ENCODE measurements around the gene PIP5K1C.
"Not testable (repeated sequence)": the region's sequence is repeated elsewhere in the genome, so short reads cannot be mapped to it uniquely, and the experiment has no call there.

PIP5K1C gene

DNA sequence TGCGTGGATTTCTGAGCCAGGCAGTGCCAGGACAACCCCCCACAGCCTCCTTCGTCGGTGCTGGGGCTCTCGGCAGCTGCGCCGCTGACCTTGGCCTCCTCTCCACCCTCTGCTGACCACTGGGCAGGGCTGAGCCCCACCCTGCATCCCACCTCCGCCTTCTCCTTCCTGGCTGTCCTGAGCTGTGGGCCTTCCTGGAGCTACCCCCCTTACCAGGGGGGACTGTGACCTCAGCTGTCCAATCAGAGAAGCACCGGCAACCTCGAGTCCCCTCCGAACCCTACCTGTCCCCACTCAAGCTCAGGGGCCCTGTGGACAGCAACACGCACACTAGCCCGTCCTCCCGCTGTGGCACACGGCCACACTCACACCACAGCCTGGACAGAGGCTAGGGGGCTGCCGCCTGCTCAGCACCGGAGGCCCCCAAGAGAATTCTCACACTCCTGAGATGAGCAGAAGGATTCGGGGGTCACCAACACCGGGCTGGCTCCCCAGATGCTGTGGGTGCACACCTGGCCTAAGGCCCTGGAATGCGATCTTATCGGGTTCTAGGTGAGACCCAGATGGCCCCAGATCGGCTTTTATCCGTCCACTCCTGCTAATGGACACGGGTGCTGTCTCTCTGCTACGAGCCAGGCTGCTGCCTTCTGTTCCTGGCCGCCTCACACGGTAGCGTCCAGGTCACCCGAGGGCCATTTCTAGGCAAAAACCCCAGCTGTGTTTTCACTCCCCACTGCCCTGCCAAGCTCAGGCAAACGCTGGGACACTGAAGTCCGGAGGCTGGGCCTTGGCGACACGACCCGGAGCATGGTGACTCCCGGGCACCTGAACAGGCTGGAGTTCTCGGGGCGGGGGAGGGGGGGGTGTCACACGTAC lies 41.2 kb downstream of the PIP5K1C start:
- DNase-seq, result no peak

DNA sequence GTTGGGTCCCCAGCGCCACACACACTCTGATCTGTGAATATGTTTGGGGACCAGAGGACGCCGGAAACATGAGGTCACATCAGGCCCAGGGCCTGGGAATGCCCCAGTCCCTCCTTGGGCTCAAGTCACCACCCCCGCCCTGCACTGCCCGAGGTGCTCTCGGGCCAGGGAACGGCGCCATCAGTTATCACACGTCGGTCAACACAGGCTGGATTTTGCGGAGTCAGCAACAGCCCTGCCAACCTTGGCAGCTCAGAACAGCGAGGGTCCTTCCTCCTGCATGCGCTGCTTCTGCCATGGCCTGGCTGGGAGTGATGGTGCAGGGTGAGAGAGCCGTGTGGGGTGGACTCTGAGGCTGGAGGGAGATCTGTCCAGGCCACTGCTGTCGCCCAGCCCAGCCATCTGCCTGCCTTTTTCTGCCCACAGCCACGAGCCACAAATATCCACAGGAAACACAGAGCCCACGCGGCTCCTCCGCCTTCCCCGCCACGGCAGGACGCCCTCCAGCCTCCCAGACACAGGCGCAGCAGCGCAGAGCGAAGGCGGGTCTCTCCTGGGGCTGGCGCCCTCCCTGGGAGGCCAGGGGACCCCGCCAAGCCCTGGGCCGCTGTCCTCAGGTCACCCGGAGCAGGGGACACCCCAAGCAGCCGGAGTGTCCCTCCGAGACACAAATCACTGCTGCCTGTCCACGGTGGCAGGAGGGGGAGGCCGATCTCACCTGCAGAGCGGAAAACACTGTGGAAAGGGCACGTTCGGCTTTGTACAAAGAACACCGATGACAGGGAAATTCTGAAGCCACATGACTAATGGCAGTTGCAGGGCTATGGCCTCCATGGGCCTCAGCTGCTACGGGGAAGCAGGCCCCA lies 42.0 kb downstream of the PIP5K1C start:
- DNase-seq, result no peak

DNA sequence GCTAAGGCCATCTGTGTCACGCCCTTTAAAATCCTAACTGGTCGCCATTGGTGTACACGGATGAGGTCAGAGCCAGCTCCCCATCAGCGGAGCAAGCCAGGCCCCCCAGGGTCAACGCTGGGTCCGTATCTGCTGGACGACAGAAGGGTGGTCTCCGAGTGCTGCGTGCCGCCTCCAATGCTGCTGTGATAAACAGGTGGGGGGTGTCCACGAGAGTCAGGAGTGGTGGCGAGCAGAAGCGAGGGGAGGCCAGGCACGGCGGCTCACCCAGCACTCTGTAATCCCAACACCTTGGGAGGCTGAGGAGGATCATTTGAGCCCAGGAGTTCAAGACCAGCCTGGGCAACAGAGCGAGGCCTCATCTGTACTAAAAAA lies 42.9 kb downstream of the PIP5K1C start:
- DNase-seq, result no peak

DNA sequence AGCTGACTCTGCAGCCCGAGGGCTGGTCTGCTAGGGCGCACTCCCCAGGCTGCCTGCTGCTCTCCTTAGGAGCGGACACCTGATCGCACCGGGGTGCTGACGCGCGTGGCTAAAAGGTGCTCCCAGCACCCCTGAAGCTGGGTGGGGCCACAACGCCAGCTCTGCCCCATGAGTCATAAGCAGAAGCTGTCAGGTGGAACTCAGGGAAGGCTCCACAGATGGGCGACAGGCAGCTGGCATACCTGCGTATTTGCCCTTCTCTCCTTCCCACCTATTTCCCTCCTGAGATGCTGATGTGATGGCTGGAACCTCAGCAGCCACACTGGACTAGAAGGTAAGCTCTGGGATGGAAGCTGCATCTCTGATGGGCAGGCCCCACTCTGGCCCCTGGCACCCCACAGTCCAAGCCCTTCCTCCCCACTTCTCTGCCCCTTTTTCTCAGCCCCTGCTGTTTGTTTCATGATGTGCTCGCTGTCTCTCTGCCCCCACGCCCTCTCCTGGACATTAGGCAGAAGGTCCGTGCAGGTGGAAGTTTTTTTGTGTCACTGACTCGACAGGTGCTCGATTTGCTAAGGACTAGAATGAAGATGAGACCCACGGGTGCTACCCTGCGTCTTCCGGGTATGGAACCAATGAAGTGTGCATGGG lies 43.4 kb downstream of the PIP5K1C start:
- no peak for DNase-seq

DNA sequence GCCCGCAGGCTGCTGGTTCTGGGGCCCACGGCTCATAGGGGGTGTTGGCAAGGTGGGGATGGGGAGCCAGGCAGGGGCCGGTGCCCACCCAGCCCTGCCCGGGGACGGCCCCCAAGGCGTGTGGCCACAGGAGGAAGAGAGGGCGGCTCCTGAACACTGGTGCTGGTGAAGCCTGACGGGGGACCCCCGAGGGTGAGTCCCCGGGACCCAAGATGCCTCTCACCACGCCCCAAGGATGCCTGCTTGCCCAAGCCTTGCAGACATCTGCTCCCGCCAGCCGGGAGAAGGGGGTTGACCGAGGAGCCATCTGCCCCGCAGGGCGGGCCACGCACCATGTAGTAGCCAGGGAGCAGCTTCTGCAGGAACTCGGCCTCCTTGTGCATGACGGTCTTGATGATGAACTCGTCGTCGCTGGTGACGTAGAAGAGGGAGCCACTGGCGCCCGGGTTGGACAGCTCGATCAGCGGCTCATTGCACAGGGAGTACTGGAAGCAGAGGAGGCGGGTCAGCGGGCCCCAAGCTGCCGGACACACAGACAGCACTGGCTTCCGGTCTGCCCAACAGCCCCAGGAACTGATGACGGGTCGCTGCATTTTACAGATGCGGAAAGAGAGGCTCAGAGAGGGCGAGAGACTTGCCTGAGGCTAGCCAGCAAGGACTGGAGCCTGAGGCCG lies 44.1 kb downstream of the PIP5K1C start:
- DNase-seq, result no peak

DNA sequence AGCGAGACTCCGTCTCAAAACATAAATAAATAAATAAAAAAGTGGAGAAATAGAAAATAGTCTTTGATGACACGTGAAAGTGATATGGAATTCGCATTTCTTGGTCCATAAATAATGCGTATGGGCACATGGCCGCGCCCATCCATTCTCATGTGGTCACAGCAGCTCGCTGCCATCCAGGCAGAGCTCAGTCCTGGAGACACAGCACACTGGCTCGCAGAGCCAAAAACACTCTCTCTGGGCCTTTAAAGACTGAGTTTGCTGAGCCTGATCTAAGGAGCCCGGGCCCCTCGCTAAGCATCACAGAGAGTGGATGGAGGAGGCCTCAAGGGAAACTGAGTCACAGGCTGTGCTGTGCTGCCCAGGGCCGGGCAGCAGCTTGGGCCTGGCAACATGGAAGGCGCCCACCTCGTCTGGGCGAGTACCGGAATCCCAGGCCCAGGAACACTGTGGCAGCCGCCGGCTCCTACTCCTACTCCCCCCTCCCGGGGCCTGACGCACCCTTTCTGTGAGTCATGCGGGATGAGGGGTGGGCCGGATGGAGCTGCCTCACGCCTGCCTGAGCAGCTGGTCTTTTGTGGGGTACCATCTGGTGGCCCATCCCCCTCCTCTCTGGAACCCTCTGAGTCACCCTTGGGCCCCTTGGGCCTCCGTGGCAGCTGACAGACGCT lies 44.7 kb downstream of the PIP5K1C start:
- no peak for DNase-seq

DNA sequence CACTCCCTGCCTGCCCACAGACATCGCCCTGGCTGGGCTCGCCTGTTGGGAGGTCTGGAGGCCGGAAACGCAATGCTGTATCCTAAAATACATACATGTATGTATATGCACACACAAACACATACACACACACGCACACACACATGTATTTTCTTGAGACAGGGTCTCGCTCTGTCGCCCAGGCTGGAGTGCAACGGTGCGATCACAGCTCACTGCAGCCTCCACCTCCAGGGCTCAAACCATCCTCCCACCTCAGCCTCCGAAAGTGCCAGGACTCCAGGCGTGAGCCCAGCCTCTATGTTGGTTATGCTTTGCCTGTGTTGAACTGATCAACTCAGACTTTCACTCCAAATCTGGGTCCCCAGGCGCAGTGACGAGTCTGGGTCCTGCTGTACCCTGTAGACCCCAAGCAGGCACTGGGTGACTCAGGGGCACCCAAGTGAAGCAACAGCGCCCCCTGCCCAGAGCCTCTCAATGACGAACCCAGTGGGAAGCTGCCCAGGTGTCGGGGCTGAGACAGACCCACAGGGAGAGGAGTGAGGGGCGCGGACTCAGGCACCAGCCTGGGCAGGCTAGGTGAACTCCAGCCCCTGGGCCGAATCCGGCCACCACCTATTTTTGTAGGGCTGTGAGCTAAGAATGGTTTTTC lies 46.3 kb downstream of the PIP5K1C start:
- DNase-seq, result no peak

DNA sequence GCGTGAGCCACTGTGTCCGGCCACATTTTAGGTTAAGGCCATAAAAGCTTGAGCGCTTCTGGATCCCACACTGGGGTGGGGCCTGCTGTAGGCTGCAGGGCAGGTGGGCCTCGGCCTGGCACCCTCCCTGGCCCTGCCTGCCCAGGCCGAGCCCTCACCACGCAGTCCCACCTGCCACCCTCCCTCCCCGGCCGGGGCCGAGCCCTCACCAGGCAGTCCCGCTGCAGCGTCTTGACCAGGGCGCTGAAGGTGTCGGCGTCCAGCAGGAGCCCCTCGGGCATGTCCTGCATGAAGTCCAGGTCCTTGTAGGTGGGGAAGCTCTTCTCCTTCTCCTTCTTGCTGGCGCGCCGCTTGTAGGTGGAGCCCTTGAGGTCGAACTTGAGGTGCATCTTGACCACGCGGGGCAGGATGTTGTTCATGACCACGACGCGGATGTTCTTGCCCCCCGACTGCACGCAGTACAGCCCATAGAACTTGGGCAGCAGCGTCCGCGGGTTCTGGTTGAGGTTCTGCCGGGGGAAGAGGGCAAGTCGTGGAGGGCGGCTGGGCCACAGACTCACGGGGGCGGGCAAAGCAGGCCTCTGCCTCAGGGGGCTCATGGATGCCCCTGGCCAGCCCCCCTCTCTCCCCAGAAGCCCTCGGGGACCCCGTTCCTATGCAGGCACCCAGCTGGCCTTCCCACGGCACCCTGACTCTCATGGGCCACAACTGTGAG lies 47.0 kb downstream of the PIP5K1C start:
- no peak for DNase-seq

DNA sequence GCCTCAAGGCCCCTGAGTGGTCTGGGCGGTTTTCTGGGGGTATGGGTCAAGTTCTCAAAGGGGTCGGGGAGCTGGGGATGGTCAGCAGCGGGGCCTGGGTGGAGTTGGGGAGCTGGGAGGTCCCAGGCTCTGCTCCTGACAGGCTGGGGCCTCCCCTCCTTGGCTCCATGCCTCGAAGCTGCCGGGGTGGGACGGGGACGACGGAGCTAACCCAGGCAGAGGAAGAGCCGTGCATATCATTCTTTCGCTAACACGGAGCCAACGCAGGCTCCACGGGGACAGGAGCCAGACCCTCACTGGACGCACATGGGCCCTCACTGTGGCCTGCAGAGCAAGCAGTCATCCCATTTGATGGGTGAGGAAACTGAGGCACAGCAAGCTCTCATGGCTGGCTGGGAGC lies 47.8 kb downstream of the PIP5K1C start:
- DNase-seq, result no peak

DNA sequence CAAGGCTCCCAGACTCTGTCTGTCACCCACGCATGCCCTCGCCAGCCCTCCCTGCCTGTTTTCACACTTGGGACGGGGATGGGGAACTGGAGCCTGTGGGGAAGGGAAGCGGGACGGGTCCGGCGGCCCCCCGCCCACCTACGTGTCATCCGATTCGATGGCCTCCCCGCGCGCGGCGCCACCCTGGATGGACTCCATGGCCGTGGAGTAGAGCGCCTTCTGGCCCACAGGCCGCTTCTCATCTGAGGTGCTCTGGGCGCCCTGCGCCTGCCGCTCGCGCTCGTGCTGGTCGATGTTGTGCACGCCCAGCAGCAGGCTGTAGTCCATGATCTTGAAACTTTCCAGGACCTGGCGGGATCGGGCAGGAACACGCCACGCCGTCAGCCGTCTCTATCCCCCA lies 48.6 kb downstream of the PIP5K1C start:
- DNase-seq, result no peak

DNA sequence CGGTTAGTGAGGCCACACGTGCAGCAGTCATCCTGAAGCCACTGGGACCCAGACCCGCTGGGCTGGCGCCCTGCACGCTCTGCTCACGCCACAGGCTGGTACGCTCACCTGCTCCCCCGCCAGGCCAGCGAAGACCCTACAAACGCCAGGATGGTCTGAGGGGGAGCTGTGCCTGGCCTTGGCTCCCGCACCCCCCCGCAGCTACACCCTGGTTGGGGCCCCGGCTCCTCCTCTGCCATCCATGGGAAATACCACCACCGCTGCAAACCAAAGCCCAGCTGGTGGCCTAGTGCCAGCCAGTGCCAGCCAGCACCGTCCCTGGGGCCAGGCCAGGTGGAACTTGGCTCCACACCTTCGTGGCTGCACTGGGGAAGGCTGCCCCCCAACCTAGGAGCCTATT lies 50.4 kb downstream of the PIP5K1C start:
- DNase-seq, result no peak

DNA sequence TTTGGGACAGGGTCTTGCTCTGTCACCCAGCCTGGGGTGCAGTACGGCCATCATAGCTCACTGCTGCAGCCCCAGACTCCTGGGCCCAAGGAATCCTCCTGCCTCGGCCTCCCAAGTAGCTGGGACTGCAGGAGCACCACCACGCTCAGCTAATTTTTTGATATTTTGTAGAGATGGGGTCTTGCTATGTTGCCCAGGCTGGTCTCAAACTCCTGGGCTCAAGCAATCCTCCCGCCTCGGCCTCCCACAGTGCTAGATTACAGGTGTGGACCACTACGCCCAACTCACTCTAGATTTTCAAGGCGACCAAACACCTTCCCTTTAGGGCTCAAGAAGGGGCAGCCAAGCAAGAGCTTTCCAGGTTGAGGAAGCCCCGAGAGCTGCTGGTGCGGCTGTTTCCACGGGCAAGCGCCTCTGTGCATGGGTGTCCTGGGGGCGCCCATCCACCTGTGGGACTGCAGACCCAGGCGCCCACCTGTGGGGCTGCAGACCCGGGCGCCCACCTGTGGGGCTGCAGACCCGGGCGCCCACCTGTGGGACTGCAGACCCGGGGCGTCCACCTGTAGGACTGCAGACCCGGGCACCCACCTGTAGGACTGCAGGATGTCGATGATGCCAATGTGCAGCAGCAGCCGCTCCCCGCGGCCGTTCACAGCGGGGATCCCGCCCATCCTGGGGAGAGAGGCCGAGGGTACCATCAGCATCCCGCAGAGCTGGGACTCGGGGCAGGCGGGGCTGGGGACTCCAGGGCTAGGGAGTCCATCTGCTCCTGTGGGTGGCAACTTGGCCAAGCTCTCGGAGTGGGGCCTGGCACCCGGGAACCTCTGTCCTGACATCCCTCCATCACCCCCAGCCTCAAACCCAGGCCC lies 52.0 kb downstream of the PIP5K1C start:
- DNase-seq, result no peak

DNA sequence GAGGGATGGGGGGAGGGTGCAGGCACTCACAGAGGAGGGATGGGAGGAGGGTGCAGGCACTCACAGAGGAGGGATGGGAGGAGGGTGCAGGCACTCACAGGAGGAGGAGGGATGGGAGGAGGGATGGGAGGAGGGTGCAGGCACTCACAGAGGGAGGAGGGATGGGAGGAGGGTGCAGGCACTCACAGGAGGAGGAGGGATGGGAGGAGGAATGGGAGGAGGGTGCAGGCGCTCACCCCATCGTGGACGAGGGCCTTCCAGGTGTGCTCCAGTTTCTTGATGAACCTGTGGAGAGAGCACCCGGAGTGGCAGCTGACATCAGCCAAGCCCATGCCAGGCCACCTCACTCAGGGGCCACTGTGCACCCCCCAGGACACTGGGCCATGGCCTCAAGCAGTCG lies 53.2 kb downstream of the PIP5K1C start:
- not testable (repeated sequence) for DNase-seq

DNA sequence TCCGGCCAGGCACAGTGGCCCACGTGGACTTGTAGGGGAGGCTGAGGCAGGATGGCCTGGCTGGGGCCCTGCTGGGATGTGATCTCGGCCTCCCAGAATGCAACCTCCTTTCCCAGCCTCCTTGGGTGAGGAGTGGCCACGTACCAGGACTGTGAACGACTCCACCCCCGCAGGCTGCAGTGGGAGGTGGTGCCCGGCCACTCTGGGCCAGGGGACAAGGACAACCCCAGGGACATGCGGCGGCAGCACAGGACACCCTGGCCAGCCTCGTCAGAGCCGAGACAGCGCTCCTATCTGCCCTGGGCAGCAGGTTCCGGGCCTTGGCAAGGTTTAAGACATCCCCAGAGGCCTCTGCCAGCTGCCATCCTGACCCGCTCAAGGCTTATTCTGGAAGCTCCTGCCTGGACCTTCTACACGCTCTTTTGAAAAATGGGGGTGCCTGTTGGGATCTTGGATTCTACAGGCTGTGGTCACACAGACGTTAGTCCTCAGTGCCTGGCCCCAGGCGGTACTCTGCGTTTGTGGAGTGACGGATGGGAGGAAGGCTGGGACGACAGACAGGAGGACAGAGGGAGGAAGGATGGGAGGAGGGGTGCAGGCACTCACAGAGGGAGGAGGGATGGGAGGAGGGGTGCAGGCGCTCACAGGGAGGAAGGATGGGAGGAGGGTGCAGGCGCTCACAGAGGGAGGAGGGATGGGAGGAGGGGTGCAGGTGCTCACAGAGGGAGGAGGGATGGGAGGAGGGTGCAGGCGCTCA lies 53.8 kb downstream of the PIP5K1C start:
- no peak for DNase-seq

DNA sequence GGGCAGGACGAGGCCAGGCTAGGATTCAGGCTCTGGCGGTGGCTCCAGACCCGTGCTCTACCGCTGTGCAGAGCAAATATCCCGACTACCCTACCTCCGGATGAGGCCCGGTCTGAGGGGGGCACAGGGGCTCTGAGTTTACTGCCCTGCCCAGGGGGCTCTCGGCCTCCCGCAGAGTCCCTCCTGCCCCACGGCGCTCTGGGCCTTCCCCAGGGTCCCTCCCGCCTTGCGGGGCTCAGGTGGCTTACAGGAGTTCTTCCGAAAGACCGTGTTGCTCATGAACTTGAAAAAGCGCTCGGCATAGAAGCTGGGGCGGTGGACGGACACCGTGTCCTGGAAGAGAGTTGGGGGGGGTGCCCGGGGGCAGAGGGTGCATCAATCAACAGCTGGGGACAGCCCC lies 54.5 kb downstream of the PIP5K1C start:
- DNase-seq, result no peak

DNA sequence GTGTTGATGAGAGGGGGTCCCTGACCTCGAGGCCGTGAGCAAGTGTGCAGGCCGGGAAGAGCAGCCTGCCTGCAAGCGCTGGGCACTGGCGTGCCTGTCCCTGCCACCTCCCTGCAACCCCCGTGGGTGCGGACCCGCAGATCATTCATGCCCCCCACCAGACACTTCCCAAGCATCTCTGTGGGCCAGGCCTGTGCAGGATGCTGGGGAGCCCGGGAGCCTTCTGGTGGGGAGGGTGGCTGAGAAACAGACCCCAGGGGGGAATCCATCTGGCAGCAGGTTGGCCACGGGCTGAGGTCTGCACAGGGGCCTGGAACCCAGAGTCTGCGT lies 55.2 kb downstream of the PIP5K1C start:
- DNase-seq, result no peak

DNA sequence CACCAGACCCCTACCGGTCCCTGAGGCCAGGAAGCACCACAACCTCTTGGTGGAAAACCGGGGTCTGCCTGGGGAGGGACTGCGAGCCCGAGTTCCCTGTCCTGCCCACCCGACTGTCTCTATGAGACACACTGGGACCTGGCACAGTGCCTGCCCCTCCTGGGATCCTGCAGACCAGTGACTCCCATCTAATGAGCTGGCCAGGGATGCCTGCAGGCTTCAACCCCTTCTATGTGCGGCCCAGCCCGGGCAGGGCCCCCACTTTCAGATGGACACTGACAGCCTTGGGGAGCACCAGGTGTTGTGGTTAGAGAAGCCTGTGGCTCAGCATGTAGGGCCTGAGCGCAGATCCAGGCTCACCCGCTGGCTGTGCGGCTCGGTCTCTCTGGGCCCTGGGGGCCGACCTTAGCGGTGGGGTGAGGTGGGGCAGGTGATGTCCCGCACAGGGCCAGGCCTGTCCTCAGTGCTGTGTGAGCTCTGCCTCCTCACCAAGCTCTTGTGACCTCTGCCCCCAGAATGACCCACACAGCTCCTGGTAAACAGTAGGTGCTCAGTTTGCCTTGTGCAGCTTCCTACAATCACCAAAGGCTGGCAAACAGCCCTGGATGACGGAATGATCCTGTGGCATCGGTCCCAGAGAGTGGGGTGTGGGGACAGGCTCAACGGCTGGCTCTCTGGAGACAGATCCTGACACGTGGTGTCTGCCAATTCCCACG lies 55.8 kb downstream of the PIP5K1C start:
- no peak for DNase-seq

DNA sequence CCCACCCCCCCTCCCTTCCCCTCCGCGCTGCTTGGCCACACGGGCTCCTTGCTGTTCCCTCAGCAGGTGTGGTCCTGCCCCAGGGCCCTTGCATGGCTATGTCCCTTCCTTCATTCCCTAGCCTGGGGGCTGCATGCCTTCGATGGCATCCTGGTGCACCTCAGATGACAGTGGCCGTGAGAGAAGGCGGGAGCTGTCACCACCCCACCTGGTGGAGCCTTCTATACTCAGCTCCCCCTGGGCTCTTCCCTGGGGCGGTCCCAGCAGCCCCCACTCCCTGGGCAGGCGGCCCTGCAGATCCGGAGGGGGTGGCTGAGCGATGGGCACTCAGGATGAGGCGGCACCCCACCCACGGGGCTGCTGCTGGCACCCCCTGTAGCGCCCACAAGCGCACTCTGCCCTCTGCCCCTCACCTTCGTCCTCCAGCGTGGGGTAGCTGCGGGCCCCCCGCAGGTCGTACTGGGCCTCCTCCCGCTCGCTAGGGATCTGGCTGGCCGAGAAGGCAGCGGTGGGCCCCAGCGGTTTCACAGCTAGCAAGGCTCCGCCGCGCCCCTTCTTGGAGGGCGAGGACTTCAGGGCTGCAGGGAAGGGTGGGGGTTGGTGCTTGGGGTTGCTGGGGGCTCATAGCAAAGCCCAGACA lies 56.5 kb downstream of the PIP5K1C start:
- DNase-seq, result no peak

Data from NCI-H748 treated with DMSO at 0.1 percent for 48 hours (cell line).